GM10248 (cell line): Measurements from ENCODE around the gene PKIG.
A peak's percentile ranks its signal among the peaks of the same experiment; 100 is the strongest.

ENCODE experiments used
- CTCF ChIA-PET: fragments of 300-600 bp; sonication (Branson Sonifier 250); formaldehyde crosslinking; extraction: SDS; loops from one replicate; lab custom pipeline; 2021; ENCODE audit warnings: antibody characterized with exemption; lab: Yijun Ruan, JAX
- POLR2A ChIA-PET: fragments of 350-650 bp; sonication (Branson Sonifier 250); formaldehyde crosslinking; extraction: SDS; loops from one replicate; lab custom pipeline; 2020; ENCODE audit warnings: antibody characterized with exemption; lab: Yijun Ruan, JAX
- DNase-seq: peaks from one replicate; pipeline ENCODE4 v3.0.0; 2012; ENCODE audit errors: extremely low spot score
- TF ChIP-seq, protein P1 (sequence below): IDR thresholded peaks from 2 replicates; pipeline ENCODE4 v1.5.1; 2012; ENCODE audit warnings: mild to moderate bottlenecking, low read depth; ENCODE audit errors: extremely low read depth, missing control alignments, control extremely low read depth

PKIG gene

DNA sequence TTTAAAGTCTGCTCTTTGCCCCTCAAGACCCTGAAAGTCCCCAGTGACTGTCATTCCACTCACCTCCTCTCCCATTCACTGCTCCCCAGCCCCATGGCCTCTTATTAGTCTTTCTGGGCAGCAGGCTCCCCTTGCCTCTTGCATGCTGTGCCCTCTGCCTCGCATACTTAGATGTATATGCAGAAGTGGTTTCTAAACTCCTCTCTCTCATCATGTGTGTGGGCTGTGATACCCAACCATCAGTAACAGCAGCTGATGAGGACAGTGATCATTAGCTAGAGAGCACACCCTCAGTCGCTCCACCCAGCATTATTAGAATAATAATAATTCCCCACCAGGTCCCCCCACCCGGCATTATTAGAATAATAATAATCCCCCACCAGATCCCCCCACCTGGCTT is 14.5 kb downstream of the PKIG start:
- CTCF ChIA-PET, result interaction anchor here (2.3 to 6.0 kb wide), 3 partner anchors 12 to 21 kb away, joined by 7 to 65 read pairs (median 18); no protein-coding TSS in a partner anchor
- DNase-seq, result no peak
- TF ChIP-seq, protein P1, sequence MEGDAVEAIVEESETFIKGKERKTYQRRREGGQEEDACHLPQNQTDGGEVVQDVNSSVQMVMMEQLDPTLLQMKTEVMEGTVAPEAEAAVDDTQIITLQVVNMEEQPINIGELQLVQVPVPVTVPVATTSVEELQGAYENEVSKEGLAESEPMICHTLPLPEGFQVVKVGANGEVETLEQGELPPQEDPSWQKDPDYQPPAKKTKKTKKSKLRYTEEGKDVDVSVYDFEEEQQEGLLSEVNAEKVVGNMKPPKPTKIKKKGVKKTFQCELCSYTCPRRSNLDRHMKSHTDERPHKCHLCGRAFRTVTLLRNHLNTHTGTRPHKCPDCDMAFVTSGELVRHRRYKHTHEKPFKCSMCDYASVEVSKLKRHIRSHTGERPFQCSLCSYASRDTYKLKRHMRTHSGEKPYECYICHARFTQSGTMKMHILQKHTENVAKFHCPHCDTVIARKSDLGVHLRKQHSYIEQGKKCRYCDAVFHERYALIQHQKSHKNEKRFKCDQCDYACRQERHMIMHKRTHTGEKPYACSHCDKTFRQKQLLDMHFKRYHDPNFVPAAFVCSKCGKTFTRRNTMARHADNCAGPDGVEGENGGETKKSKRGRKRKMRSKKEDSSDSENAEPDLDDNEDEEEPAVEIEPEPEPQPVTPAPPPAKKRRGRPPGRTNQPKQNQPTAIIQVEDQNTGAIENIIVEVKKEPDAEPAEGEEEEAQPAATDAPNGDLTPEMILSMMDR, result no peak
- POLR2A ChIA-PET, result no interaction called here

GRCh38 chr20:44597516-44597915 is 15.1 kb downstream of the PKIG start:
- DNase-seq, result no peak
- TF ChIP-seq, protein P1, result no peak
- POLR2A ChIA-PET, result no interaction called here
- CTCF ChIA-PET, result interaction anchor here (0.9 to 6.0 kb wide), 10 partner anchors 11 to 380 kb away, joined by 3 to 65 read pairs (median 4); partner anchors contain the start of gene TTPAL

GRCh38 chr20:44597930-44598329 is 15.6 kb downstream of the PKIG start:
- CTCF ChIA-PET, result interaction anchor here (0.9 to 6.0 kb wide), 11 partner anchors 11 to 380 kb away, joined by 3 to 65 read pairs (median 4); partner anchors contain the start of gene TTPAL
- POLR2A ChIA-PET, result no interaction called here
- TF ChIP-seq, protein P1, result no peak
- DNase-seq, result no peak

- TF ChIP-seq, protein P1, result peak; percentile 14
- no peak for DNase-seq
- ChIA-PET CTCF (interaction anchor here (0.9 to 6.0 kb wide), 14 partner anchors 8 to 381 kb away, joined by 3 to 65 read pairs (median 4); partner anchors contain the start of gene TTPAL), POLR2A (no interaction called here)
Measured at GRCh38 chr20:44598423-44599305, 16.3 kb downstream of the PKIG start.

GRCh38 chr20:44599715-44600114 is 17.3 kb downstream of the PKIG start:
- DNase-seq, result no peak
- ChIA-PET POLR2A (no interaction called here), CTCF (interaction anchor here (0.9 to 6.0 kb wide), 6 partner anchors 9 to 215 kb away, joined by 3 to 65 read pairs (median 4); no protein-coding TSS in a partner anchor)
- TF ChIP-seq, protein P1, result no peak

GRCh38 chr20:44600301-44600700 is 17.9 kb downstream of the PKIG start:
- CTCF ChIA-PET, result interaction anchor here (1.0 to 6.0 kb wide), 3 partner anchors 9 to 216 kb away, joined by 3 to 65 read pairs (median 20); no protein-coding TSS in a partner anchor
- POLR2A ChIA-PET, result no interaction called here
- no peak for DNase-seq
- TF ChIP-seq, protein P1, result no peak
